GM18505 (cell line): ENCODE data around the gene EREG.

ENCODE experiments used
- ATAC-seq: cut with Tn5 transposase; IDR thresholded peaks from one replicate; pipeline ENCODE4 v1.9.1; 2021; ENCODE audit not compliant: unreplicated experiment
- POLR2A ChIP-seq: IDR thresholded peaks from 4 replicates; pipeline ENCODE4 v1.6.1; 2011; ENCODE audit warnings: borderline replicate concordance; ENCODE audit not compliant: insufficient read depth, insufficient read length; ENCODE audit errors: extremely low read depth

Gene EREG

GRCh38 chr4:74367656-74368290 lies 2.8 kb downstream of the EREG start:
- TF ChIP-seq POLR2A = no peak
- ATAC-seq = no peak

GRCh38 chr4:74368596-74368995 lies 3.7 kb downstream of the EREG start:
- no peak for TF ChIP-seq POLR2A

GRCh38 chr4:74369855-74370254 lies 4.9 kb downstream of the EREG start:
- no peak for TF ChIP-seq POLR2A
- no peak for ATAC-seq

More at GRCh38 chr4:74368596-74368995, 3.7 kb downstream of the EREG start:
- ATAC-seq = no peak

- ATAC-seq = peak; percentile 86
Measured at GRCh38 chr4:74370912-74371311, 6.0 kb downstream of the EREG start.

GRCh38 chr4:74374128-74374527 lies 9.2 kb downstream of the EREG start:
- no peak for TF ChIP-seq POLR2A
- ATAC-seq = no peak

More at GRCh38 chr4:74370912-74371311, 6.0 kb downstream of the EREG start:
- no peak for TF ChIP-seq POLR2A

- ATAC-seq = no peak
- no peak for TF ChIP-seq POLR2A
Measured at GRCh38 chr4:74374561-74375327, 9.8 kb downstream of the EREG start.

GRCh38 chr4:74375824-74376426 lies 11.0 kb downstream of the EREG start:
- no peak for ATAC-seq
- no peak for TF ChIP-seq POLR2A

GRCh38 chr4:74376888-74377483 lies 12.0 kb downstream of the EREG start:
- TF ChIP-seq POLR2A = no peak
- no peak for ATAC-seq

GRCh38 chr4:74377714-74378113 lies 12.8 kb downstream of the EREG start:
- no peak for ATAC-seq
- no peak for TF ChIP-seq POLR2A

- ATAC-seq = no peak
- TF ChIP-seq POLR2A = no peak
Measured at GRCh38 chr4:74378573-74378972, 13.6 kb downstream of the EREG start.

GRCh38 chr4:74379912-74380311 lies 15.0 kb downstream of the EREG start:
- TF ChIP-seq POLR2A = no peak
- ATAC-seq = no peak

GRCh38 chr4:74385386-74385785 lies 20.4 kb downstream of the EREG start:
- TF ChIP-seq POLR2A = no peak
- no peak for ATAC-seq

GRCh38 chr4:74386159-74386558 lies 21.2 kb downstream of the EREG start:
- TF ChIP-seq POLR2A = no peak
- ATAC-seq = no peak

- ATAC-seq = no peak
- no peak for TF ChIP-seq POLR2A
Measured at GRCh38 chr4:74387790-74388189, 22.8 kb downstream of the EREG start.

- ATAC-seq = no peak
Measured at GRCh38 chr4:74389494-74389893, 24.5 kb downstream of the EREG start.

More at GRCh38 chr4:74389494-74389893, 24.5 kb downstream of the EREG start:
- TF ChIP-seq POLR2A = no peak
